Stimulated activated CD8-positive, alpha-beta memory T cell treated with anti-CD3 and anti-CD28 coated beads, Interleukin-7, amount 100 ng/mL, for 48 hours (primary cell): ENCODE results near the gene UBD.

Experiments used
- DNase-seq, 2 donors: peaks; one replicate each; pipeline ENCODE4 v3.0.0-alpha.2; 2020; ENCODE audit warnings: low read depth in 1 of 2; ENCODE audit errors: extremely low read depth in 1 of 2

The UBD gene

DNA sequence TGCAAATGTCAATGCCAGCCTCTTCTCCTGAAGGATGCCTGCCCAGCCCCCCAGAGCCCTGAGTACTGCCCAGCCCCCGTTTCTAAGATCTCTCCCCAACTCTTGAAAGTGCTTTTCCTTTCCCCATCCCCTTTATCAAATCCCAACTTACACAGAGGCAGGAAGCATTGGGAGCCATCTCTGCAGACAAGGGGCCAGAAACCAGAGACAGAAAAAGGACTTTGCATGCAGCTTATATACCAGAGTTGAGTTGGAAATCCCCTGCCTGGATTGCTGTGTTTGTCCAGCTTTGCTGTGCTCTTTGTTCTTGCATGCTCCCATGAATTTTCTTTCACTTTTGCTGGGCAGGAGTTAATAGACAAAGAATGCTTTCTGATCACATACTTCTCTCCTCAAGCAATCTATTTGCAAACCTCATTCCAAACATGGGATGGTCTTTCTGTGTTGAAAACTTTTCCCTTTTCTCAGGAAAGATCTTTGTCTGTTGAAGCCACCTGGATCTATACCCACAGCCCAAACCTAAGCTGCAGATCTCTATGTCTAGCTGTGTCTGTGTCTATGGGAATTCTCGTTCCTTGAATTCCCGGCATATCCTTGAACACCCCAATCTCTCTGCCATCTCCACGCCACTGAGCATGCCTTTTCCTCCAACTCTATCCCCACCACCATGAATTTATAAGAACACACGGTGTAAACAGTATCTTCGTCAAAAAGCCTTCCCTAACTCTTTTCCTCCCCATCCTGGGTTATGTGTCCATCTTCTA, at the start of gene UBD:
UBD (minus strand) TSS at position 209 of the 764 bp plus-strand sequence; CDS start at position 178, 31 bp downstream.
- no peak for DNase-seq

DNA sequence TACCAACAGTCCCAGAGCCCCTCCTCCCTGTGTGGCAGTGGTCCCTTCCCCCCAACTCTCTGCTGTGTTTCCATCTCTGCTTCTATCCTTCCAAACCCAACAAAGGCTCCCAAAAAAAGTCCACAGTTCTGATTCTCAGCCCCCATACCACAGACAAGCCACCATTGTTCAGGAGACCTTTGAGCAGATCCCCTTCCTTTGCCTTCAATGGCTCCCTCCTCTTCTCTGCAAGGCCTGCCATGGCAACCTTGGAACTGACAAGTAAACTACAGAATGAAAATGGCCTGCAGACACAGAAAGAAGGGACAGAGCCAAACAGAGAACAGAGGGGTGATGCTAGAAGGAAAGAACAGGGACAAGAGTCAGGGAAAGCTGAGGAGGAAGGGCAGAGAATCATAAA, 48.6 kb upstream of the UBD start:
- DNase-seq = no peak

DNA sequence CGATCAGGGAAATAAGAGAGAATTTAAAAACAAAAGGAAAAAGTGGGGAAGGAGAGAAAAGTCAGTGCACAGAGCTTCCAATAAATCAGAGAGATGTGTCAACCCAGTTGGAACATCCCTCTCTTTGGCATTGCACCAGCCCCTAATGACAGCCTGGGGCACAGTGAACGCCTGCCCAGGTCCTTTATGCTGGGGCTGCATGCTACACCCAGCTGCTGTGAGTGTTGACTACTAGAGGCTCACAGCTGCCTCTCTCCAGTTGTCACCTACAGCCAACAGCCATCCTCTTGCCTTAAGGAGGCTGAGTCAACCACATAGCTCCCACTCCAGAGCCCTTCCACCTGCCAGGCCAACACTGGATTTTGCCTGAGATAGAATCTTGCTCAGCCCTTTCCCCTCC, 44.4 kb upstream of the UBD start:
- no peak for DNase-seq

DNA sequence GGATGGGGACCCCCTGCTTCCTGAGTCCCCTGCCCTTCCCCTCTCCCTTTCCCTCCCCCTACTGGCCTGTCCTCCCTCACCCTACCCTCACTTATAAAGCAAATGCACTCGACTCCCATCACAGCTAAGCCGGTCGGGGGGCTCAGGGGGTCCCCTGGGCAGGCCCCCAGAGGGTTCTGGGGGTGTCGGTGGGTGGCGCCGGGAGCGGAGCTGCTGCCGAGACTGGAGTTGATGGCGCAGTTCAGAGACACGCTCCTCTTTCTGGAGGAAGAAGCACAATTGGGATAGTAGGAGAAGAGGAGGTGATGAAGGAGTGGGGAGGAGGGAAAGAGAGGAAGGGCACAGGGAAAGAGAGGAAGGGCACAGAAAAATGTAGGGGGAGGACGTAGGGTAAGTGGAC, 43.9 kb upstream of the UBD start:
- DNase-seq = no peak

DNA sequence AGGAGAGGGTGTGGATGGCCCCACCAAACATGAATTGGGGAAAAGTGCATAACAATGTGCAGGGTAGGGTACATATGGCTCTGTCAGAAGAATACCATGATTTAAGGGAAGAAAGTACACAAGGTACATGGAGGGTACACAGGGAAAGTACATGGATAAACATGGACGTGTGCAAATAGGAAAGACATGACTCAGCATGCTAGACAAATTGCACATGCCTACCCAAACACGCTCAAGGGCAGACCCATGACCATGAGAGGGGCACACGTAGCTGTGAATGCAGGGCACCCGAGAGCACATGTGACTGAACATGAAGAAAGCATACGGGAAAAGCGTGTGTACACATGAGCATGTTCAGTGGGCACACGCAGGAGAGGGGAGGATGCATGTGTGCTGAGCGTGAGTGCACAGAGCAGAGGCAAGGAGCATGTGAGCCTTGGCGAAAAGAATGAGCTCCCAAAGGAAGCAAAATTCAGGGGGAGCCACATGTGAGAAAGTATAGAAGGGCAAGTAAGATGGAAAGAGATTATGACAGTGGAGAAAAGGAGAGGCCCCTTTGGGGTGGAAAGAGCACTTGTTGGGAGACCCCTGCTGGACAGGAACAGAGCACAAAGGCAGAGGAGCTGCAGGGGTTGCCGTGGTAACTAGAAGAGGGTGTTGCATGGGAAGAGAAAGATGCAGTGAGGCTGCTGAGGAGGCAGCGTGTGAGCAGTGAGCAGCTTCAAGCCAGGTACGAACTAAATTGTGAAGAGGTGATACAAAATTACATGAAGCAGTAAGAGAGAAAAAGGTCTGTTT, 43.2 kb upstream of the UBD start:
- no peak for DNase-seq

DNA sequence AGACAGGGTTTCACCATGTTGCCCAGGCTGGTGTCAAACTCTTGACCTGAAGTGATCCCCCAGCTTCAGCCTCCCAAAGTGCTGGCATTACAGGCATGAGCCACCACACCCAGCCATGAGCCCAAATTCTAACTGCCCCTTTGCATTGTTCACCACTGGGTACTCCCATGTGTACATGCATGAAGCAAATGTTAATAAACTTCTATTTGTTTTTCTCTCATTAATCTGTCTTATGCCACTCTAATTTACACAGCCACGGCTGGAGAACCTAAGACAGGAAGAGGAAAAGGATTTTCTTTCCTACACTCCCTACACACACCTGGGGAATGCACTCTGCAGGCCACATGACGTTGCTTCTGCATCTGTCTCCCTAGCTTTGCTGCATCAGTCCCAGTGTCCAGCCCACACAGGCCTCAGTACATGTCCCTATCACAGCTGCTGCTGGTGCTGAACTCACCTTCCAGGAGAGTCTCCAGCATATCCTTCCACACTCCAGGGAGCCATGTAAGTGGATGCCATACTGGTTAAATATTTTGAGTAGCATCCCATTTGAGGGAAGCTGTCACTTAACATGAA, 38.7 kb upstream of the UBD start:
- no peak for DNase-seq

DNA sequence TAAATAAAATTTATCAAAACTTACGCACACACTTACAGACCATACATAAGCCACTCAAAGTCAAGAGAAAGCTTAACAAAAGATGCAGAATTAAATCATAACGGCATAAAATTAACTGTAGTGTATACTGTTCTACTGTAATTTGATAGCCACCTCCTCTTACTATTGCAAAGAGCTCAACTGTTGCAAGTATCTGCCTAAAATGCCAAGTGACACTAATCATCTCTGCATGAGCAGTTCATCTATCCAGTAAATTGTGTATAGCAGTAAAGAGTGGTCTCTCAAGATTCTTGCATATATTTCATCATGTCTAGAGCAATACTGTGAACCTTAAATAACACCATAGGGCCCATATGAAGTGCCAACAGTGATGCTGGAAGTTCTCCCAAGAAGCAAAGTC, 37.7 kb upstream of the UBD start:
- no peak for DNase-seq

DNA sequence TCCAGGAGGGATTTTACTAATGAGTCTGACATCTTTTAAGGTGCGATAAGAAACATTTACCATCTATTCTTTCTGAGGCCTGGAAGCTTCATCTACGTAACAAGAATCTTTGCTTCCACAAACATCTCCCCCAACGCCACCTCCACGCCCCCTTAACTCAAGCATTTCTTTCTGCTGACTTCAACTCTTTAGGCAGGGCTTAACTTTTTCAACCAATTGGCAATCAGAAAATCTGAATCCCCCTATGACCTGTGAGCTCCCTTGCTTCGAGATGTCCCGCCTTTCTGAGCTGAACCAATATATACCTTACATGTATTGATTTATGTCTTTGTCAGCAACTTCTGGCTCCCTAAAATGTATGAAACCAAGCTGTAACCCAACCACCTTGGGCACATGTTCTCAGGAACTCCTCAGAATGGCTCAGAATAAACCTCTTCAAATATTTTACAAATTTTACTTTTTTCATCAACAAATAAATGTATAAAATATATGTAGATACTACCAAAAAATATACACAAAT, 36.9 kb upstream of the UBD start:
- no peak for DNase-seq

DNA sequence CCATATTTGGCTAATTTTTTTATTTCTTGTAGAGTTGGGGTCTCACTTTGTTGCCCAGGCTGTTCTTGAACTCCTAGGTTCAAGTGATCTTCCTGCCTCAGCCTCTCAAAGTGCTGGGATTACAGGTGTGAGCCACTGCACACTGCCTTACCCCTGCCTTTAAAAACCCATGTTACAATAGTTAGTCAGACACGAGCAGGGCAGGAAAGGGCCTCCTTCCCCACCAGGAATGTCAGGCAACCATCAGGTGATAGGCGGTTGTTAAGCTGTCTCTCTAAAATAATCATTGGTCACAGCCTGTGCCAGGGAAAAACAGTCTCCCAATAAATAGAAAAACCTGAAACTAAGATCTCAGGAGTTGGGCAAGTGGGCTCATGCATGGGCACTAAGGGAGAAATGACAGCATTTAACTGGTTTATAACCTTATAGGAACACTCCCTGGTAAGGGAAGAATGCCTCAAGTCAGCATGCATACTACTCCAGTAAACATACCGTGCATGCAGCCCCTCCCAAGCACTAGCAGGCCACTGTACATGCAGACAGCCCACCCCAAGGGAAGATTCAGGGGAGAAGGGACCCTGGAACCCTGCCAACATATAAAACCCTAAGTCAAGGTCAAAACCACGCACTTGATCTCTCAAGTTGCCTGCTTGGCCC, 33.8 kb upstream of the UBD start:
- no peak for DNase-seq

DNA sequence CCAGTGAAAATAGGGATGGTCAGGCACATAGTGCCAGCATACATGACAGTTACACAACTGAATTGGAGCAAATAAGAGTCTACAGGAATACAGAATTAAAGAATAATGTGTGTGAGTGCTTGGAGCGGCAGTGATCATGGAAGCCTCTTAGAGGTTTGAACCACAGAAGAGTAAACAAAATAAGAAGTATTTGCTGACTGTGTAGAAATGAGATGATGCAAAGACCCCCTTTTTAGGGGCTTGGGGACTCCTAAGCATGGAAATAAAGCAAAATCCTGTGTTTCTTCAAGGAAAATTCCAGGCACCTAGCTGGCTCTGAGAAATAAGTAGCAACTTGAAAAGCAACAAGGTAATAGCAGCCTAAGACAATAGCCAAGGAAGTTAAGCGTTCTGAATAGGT, 32.1 kb upstream of the UBD start:
- no peak for DNase-seq

DNA sequence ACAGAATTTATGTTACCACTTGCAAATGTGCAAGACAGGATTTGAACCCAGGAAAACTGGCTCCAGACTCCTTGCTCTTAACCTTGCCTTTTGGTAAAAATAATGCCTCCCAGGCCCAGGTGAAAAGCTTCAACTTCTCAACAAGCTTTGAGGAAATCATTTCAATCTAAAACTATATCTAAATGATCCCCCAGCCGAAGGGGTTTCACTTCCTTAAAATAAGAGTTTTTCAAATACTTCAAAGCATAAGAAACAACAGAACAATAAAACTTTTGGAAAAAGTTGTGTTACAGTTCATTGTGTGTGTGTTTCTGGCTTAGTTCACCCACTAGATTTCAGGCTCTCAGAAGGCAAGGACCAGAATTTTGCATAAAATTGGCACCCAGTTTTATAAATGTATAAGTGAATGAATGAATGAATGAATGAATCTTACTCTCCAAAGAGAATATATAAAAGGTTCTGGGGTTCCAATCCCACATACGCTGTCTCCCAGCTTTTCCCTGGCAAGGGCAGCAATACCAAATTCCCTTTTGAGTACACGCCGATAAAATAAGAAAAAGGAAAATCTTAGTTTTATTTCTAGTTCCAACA, 30.8 kb upstream of the UBD start:
- DNase-seq = no peak

DNA sequence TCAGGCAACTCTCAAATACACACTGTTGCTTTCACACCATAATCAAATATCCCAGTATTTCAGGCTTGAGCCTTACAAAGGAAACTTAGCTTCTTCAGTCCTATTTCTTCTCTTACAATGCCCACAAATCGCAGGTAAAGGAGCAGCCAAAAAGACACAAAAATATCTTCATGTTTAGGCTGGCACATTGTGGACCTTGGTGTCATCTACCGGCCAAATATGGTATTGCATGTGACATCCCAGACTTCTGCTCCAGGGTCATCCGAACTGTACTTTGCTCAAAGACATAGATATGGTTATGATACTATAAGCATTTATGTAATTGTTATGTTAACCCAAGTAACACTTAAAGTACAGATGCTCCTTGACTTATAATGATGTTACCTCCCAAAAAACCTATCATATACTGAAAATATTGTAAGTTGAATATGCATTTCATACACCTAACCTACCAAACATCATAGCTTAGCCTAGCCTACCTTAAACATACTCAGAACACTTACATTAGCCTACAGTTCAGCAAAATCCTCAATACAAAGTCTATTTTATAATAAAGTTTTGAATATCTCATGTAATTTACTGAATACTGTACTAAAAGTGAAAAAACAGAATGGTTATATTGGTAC, 30.0 kb upstream of the UBD start:
- DNase-seq = no peak

DNA sequence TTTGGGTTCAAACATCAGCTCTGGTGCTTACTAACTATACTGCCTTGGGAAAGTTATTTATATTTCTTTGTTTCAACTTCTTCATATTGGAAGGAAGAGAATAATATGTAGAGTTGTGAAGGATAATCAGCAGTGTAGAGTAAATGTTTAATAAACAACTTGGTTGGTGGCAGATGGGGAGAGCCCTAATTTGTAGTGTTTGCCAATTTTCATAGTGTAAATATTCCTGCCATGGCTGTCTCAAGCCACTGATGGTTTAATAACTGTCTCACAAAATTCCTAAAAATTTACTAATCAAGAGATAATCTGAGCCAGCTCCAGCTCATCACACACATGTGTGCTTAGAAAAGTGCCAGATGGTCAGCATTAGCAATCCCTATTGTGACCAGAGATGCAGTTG, 25.3 kb upstream of the UBD start, which contains the start of gene OR2H2:
OR2H2 (plus strand) TSS at position 301 of the 400 bp plus-strand sequence. CDS start 2,824 bp downstream, outside the sequence.
- DNase-seq = no peak

DNA sequence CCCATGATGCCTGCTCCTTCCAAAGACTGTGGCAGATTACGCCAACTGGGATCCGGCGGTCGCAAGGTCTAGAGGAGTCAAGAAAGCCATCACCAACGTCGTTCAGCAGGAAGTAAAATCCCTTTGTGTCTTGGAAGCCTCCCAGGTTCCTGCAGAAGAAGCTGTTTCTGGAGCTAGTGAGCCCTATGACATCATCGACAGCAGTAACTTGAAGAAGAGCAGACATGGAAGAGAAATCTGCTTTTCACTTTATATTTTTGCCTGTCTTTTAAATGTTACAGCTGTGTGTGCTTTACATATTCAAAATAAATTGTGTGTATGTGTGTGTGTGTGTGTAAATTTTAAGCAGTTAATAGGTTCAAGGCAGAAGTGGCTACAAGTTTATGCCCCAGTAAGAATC, 18.0 kb upstream of the UBD start:
- no peak for DNase-seq

DNA sequence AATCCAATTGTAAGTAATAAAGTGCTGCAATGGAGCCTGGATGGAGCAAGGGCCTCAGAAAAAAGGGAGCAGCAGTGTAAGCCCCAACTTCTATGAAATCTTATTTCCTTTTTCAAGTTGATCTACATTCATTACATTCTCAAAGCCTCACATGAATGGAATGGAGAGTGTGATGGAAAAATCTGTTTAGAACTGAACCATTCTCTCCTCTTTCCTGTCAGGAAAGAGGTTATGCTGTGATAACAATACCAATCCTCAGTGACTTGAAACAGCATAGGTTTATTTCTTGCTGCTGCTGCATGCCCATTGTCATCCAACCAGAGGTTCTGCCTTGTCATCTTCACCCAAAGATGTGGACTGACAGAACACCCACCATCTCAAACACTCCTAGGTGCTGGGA, 16.5 kb upstream of the UBD start:
- DNase-seq = no peak

DNA sequence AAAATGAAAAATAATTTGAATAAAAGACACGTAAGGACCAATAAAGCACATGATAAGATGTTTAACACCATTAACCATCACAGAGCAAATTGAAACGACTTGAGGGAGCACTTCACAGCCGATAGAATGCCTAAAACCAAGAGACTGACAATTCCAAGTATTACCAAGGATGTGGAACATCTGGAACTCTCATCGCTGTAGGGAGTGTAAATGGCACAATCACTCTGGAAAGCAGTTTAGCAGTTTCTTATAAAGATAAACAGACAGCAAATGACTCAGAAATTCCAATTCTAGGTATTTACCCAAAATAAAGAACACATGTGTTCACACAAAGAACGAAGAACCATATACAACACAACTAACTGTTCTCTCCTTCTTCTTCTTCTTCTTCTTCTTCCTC, 8.5 kb upstream of the UBD start:
- no peak for DNase-seq

DNA sequence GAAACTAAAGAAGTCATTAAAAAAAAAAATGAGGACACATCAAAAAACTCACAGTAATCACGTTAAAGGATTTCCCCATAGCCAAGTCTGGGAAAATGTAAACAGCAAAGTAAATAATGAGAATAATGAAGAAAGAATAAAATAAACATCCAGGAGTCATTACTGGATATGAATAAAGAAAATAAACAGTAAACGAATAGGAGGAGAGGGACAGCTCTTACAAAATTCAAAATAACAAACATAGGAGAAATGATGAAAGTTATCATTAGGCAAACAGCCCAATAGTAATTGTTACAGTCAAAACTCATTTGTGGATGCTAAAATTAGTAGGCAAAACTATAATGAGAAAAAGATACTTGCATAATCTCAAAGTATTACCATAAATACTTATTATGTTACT, 8.0 kb upstream of the UBD start:
- no peak for DNase-seq

DNA sequence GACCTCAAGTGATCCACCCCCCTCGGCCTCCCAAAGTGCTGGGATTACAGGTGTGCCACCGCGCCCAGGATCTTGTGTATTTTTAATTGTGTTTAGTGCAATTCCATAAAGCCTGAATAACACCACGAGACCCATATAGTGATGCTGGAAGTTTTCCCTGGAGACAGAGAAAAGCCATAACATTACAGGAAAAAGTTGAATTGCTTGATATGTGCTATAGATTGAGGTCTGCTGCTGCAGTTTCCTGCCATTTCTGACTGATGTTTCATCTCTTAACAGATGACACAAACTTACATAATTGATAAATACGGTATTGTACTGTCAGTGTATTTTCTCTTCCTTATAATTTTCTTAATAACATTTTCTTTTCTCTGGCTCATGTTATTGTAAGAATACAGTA, 7.3 kb upstream of the UBD start:
- DNase-seq = no peak

DNA sequence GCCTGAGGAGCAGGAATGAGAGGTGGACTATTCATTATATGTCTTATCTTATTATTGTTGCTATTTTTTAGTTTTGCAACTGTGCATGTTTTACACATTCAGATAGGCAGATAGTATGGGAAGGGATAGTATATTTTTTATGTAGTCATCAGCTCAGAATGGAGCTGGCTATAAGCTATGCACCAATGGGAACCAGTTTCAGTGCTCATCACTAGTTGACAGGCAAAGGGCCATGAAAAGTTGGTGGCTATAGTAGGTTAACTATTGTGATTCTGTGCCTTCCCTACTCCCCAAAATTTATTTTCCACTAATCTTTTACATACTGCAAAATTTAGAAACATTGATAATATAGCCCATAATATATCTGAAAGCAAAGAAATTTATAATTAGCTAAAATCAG, 5.3 kb upstream of the UBD start:
- DNase-seq = no peak

DNA sequence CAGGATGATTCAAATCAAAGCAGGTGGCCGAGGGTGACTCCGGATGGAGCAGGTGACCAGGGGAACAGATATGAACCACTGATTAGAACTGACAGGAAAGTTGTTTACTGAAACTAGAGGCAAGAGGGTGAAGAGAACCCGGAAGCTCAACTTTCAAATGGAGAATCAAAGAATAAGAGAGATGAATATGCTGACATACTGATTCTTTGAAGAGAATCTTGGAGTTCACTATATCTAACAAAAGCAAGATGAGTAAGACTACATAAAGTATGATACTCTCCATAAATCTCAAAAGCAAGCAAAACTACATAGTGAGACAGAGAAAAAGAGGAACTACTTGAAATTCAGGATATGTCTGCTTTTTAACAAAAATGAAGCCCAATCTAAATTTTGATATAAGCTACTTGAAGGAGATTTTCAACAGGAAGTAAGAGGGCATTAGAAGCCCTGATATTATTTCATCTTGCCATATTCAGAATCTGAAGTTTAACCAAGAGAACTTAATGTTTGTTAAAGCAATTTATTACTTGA, 4.0 kb upstream of the UBD start:
- no peak for DNase-seq
